ENCODE results near the gene ZBTB17.
"Not testable (repeated sequence)": the region's sequence is repeated elsewhere in the genome, so short reads cannot be mapped to it uniquely, and the experiment has no call there.

ZBTB17 gene

DNA sequence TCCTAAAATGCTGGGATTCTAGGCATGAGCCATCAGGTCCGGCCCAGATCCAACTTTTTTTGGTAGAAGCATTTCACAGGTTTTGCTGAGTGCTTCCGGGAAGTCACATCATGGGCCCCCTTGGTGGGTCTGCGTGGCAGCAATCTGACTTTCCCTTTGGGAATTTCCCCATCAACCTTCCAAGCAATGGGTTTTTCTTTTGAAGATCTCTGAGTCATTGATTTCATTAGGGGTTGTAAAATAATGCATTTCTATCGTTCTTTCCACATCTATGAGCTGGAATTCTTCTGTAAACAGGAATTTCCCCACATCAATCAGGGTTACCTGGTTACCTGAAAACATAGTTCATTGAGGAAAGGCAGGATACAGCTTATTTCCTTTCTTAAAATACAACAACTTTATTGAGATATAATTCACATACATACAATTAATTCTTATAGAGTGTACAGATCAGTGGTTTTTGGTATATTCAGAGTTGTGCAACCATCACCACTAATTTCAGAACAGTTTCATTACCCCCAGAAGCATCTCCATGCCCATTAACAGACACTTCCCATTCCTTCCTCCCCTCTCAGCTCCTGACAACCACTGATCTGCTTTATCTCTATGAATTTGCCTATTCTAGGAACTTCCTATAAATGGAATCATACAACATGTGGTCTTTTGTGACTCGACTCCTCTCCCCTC, 9.9 kb upstream of the ZBTB17 start:
- no peak for DNase-seq

DNA sequence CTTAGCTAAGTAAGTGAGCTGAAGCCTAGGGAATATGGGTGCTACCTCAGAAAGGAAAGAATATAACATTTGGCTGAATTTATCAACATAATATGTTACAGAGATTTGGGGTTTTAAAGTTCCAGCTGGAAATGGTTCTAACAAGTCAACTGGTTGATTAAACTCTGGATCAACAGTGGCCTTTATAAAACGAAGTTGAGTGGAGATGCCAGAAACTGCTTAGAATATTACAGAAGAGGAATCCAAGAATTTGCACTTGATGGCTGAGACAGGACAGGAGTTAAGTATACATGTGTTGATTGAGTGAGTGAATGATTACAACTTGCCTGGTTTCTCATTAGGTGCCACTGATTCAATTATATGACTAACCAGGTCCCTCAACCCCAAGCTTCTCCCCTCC, 7.4 kb upstream of the ZBTB17 start:
- DNase-seq = no peak

DNA sequence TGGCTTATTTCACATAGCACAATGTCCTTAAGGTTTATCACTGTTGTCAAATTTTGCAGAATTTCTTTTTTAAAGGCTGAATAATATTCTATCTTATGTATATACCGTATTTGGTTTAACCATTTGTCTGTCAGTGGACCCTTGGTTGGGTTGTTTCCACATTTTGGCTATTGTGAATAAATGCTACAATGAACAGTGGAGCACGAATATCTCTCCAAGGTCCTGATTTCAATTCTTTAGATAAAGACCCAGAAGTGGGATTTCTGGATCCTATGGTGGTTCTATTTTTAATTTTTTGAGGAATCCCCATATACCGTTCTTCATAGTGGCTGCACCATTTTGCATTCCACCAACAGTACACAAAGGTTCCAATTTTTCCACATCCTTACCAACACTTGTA, 5.8 kb upstream of the ZBTB17 start:
- DNase-seq = no peak

DNA sequence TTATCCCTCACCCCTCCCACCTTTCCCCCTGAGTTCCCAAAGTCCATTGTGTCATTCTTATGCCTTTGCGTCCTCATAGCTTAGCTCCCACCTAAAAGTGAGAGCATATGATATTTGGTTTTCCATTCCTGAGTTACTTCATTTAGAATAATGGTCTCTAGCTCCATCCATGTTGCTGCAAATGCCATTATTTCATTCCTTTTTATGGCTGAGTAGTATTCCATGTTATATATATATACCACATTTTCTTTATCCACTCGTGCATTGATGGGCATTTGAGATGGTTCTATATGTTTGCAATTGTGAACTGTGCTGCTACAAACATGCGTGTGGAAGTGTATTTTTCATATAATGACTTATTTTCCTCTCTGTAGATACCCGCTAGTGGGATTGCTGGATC, 2.0 kb upstream of the ZBTB17 start:
- DNase-seq = not testable (repeated sequence)

DNA sequence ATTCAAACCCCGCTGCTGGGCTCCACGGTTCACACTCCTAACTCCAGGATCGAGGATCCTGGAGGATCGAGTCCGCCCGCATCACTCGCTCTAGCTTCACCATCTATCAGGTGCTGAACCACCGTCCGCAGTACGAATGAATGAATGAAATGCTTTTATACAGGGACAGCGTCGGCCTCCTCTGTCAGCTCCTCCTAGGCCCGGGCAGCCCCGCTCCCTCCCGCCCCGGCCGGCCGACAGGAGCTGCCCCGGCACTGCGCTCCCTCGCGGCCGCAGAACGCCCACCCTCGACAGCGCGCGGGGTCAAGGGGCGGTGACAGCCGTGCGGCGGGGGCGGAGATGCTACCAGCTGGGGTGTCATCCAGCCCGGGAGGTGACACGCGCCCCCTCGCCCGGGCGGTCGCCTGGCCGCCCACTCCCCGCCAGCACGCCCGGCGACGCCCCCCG, 520 bp downstream of the ZBTB17 start:
- DNase-seq = peak; percentile 64

DNA sequence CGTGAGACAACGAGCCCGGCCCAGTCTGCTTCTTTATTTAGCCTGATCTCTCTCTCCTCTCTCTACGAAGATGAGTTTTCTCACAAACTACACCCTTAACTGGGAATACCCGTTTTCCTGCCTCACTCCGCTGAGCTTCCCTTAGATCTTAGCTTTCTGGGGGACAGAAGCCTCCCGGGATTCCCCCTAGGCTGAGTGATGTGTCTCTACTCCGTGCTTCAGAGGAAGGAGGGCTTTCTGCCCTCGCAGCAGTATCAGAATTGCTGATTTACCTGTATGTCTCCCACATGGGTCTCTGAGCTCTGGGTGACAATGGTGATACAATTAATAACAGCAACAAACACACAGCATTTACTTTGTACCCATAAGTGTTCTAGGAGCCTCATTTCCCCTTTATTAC, 1.0 kb downstream of the ZBTB17 start:
- DNase-seq = no peak

DNA sequence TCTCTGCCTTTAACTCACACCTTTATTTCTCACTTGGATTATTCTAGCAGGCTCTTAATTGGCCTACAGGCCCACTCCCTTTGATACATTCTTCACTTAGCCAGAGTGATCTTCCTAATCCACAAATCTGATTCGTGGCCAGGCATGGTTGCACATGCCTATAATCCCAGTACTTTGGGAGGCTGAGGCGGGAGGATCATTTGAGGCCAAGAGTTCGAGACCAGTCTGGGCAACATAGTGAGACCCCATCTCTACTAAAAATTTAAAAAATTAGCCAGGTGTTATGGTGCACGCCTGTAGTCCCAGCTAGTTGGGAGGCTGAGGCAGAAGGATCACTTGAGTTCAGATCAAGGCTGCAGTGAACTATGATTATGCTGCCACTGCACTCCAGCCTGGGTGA, 2.1 kb downstream of the ZBTB17 start:
- no peak for DNase-seq

DNA sequence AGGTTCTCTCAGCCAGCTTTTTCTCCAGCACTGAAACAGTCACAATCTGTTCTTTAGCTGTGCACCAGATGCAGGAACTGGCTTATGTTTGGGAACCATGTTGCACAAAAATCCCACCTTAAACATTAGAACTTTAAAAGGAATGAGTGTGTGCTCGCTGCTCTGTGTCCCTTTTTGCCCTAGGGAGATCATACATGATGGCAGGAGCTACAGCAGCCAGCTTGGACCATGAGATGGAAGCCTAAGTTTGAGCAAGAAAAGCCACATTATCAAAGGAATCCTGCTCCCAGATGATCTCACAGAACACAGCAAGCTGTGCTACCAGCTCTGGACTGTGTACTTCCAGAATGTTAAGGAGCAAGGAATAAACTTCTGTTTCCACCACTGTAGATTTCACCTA, 3.5 kb downstream of the ZBTB17 start:
- DNase-seq = no peak

DNA sequence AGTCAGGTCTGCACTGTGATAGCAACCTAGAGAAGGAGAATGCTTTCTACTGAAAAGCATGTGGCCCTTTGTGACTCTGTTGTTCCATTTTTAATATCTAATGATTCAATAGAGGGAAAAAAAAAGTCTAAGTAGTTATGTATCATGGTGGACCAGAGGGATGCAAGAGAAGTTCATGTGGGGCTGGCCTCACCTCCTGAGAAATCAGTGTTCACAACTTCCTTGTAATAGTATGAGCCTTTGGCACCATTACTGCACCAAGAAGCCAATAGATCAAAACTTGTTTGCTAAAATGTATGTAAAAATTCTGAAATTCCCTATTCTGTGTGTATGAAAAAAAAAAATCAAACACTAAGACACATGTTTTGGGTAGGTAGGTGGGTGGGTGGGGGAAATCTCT, 5.0 kb downstream of the ZBTB17 start:
- no peak for DNase-seq

DNA sequence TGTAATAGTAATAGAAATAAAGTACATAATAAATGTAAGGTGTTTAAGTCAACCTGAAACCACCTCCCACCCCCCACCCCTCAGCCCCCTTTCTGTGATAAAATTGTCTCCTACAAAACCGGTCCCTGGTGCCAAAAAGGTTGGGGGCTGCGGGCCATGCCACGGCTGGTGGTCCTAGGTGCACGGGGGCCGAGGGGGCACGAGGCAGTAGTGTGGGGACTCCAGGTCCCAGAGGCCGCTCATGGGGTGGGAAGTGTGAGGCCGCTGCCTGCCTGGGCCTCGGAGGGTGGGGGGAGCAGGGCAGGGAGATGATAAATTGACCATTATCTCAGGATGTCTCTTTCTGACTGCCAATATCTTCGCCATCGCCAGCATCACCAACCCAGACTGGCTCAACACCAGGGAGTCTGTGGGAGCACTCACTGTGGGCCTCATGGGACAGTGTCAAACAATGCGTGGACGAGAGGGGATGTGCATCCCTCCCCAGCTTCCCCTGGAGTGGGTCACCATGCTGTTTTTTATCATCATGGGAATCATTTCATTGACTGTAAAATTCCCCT, 6.5 kb downstream of the ZBTB17 start:
- no peak for DNase-seq

DNA sequence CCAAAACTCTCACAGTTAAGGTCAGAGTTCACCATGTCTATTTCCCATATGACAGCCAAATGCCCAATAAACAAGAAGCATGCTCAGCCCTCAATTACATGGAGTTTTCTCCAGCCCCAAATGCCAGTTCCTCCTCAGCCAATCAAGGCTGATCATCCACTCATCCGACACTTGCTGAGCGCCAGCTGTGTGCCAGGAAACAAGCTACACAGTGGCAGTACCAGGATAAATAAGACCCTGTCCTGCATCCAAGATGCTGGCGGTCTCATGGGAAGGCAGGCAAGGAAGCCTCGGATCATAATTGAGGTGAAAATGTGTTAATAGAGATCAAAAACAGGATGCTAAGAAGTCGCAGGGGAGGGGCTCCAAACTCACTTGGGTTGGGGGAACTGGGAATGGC, 7.7 kb downstream of the ZBTB17 start:
- DNase-seq = no peak

DNA sequence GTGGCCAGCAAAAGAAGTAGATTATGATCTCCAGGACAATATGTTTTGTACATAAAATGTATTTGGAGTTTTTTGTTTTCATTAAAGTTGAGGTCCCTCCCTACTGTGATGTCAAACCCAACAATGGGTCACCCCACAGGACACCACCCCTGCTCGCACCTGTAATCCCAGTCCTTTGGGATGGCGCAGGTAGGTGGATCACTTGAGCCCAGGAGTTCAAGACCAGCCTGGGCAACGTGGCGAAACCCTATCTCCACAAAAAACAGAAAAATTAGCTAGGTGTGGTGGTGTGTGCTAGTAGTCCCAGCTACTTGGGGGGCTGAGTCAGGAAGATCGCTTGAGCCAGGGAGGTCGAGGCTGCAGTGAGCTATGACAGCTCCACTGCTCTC, 9.0 kb downstream of the ZBTB17 start:
- no peak for DNase-seq

DNA sequence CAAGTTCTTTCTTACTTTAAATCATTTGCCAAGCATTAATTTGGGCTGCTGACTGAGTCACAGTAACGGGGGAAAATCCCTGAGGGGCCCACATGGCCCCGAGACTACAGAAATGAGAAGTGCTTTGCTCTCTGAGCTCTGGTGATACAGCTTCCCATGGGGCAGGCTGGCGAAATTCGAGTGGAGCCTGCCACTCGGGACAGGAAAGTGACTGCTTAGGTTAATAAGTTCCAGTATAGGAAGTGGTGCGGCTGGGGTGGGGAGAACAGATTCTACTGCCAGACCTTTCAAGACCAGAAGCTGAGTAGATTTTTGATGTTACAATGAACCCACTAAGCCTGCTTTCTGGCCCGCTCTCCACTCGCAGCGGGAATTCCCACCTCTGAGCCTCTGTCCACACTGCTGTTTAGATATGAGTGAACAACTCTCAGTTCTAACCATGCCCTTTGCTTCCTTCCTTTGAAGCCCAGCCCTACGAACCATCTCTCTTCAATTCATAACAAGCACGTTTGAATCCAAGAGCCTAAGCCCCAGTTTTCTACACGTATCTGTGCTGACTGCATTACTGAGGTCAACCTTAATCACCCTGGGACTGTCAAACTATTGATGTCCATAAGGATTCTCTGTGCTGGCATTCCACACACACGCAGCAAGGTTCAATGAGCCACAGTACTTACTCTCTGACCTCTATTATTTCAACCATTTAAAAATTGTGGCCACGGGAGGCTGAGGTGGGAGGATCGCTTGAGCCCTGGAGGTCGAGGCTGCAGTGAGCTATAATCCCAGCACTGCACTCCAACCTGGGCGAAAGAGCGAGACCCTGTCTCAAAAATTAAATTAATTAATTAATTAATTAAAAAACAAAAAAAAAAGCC, 9.6 kb downstream of the ZBTB17 start:
- DNase-seq = peak; percentile 72

DNA sequence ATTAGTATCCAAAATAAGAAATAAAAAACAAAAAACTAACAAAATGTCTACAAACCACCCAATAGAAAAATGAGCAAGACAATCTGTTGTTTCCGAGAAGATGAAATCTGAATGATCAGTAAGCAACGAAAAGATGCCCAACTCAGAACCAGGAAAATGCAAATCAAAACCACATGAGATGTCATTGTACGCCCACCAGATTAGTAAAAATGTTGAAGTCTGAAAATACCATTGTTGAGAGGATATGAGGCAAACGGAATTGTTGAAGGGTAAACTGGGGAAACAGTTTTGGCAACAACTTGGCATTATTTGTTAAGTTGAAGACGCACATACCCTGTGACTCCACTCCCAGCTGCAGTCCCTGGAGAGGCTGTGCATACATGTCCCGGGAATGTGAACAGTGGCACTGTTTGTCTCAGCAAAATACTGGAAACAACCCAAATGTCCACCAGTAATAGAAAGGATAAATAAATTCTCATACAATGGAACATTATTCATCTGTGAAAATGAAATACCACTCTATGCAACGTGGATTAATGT, 10.6 kb downstream of the ZBTB17 start:
- DNase-seq = peak; percentile 76

DNA sequence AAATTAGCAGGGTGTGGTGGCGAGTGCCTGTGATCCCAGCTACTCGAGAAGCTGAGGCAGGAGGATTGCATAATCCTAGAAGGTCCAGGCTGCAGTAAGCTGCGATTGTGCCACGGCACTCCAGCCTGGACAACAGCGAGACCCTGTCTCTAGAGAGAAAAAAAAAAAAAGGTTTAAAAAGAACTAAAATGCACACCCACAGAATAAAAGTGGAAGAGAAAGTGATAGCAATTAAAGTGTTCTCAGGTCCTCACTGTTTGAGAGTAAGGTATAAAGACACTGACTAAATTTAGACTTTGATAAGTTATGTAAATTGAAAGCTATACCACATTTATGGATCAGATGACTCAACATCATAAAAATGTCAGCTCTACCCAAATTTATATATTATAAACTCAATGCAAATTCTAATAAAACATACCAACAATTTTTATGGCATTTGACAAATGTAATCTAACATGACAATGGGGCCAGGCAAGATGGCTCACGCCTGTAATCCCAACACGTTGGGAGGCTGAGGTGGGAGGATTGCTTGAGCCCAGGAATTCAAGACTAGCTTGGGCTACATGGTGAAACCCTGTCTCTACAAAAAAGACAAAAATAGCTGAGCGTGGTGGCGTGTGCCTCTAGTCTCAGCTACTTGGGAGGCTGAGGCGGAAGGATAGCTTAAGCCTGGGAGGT, 11.8 kb downstream of the ZBTB17 start:
- peak; percentile 37 for DNase-seq

DNA sequence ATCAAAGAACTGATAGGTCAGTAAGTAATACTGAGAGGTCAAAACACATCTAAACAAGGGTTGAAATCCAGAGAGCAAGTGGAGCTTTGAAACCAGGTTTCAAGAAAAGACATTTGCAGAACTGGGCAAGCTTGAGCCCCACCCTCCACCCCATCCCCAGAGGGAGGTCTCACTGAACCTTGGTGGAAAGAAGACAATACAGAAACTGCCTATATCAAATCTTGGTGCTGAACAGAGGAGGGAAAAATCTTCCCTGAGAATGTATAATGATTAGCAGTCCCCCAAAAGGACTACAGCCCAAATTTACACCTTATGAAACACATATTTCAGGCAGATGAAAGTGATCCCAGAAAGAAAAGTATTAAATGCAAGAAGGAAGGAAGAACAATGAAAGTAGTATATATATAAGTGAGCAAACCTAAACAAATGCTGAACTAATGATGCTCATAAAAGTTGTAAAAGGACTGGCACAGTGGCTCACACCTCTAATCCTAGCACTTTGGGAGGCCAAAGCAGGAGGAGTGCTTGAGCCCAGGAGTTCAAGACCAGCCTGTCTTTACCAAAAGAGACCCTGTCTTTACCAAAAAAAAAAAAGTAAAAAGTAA, 12.4 kb downstream of the ZBTB17 start:
- DNase-seq = no peak

DNA sequence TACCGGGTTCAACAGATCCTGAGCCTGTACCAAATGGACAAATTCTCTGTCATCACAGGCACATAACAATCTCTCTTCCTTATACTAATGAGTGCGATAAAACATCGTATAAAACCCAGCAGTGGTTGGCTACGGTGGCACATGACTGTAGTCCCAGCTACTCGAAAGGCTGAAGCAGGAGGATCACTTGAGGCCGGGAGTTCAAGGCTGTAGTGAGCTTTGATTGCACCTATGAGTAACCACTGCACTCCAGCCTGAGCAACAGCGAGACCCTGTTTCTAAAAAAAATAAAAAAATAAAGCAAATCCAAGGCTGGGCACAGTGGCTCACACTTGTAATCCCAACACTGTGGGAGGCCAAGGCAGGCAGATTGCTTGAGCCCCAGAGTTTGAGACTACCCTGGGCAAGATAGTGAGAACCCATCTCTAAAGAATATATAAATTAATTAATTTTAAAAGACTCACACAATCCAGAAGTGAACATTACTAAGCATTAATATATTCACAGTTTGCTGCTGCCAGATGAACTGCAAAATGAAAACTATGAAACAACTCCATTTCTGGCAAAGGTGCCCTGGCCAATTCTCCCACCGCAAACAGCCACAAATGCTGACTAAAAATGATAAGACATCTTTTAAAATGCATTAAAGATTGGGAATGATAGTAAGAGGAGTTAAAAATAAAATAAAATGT, 13.1 kb downstream of the ZBTB17 start:
- no peak for DNase-seq

DNA sequence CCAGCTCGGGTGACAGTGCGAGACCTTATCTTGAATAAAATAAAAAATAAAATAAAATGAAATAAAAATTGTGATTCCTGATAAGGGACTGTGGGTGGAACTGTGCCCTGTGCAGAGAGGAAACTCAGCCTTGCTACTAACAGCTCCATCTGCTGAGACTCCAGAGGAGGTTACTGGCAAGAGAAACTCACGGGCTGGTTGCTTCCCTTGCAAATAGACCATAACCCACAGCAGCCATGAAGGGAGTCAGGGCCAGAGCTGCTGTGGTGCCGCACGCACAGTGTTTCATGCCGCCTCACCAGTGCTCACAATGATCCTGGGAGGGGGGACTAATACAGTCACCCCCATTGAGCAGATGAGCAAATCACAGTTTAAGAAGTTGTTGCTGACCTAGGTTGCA, 13.7 kb downstream of the ZBTB17 start:
- DNase-seq = no peak

DNA sequence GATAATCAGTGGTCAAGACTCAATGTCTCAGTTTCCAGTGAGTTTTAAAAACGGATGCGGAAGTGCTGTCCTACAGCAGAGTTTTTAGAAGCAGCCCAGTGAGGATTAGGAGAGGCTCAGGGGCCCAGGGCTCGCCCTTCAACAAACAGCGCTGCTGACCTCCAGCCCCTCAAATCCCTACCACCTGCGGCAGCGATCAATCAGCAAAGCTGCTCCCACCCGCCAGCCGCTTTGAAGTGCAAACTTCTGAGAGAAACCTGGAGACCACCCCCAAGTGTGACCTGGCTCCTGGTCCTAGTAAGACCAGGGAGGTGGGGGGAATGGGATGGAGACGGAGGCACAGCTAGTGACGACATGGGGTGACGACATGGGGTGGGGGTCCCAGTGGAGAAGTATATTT, 14.4 kb downstream of the ZBTB17 start:
- no peak for DNase-seq

DNA sequence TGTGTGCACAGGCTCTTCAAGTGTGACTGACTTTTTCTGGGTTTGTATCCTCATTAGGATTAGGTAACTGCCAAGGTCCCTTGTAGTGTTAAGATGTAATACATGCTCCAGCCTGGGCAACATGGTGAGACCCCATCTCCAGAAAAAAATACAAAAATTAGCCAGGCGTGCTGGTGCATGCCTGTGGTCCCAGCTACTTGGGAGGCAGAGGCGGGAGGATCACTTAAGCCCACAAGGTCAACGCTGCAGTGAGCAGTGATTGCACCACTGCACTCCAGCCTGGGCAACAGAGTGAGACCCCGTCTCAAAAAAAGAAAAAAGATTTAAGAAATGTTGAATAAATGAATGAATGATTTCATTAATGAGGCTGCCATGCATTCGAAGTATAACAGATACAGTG, 15.1 kb downstream of the ZBTB17 start:
- DNase-seq = no peak

DNA sequence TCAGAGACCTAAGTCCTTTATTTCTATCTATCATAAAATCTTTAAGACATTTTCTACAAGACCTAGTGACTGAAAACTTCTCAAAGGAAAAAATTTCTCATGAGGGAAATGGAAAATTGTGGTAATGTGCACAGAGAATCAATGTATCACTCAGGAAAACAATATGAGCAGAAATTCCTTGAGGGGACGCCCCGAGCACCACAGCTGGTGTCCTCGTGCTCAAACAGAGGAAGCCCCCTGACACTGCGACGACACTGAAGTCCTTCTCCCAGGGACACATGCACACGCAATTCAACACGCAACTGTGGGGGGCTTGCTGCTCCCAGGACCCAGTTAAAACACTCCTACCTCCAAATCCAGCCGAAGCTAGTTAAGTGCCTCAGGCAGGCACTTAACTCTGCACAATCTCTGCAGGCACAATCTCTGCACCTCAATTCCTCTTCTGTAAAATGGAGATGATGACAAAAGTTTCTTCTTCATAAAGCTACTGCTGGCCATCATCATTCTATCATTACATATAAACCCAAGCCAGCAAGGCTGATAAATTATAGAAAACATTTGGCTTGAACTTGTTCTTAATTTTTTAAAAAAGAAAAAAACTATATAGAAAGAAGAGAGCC, 16.0 kb downstream of the ZBTB17 start:
- DNase-seq = no peak

DNA sequence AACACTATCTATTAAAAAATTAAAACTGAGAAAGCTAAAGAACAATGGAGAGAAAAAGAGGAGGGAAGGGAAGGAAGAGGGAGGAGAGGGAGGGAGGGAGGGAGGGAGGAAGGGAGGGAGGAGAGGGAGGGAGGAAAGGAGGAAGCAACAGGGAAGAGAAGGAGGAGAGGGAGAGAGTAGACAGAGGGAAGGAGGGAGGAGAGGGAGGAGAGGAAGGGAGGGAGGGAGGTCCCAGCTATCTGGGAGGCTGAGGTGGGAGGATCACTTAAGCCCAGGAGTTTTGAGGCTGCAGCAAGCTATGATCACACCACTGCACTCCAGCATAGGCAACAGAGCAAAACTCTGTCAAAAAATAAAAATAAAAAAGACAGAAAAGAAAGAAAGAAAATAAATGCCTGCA, 16.5 kb downstream of the ZBTB17 start:
- DNase-seq = no peak

Data from fibroblast of skin of right biceps (primary cell).